Mucosa of rectum (tissue), 2 donors: ENCODE results near the gene SLC15A3.

ENCODE experiments used
- H3K27ac ChIP-seq, 2 donors: one replicate each; pipeline ENCODE4 v1.7.0; 2013; ENCODE audit warnings: inconsistent platforms in 2 of 2, low read depth in 2 of 2, low read length in 2 of 2
- H3K27me3 ChIP-seq, 2 donors: one replicate each; pipeline ENCODE4 v1.7.0; 2013; ENCODE audit warnings: low read length in 2 of 2; ENCODE audit not compliant: control insufficient read depth in 2 of 2, insufficient read depth in 2 of 2
- H3K36me3 ChIP-seq, 2 donors: one replicate each; pipeline ENCODE4 v1.7.0; 2013; ENCODE audit warnings: low read length in 2 of 2; ENCODE audit not compliant: control insufficient read depth in 2 of 2, insufficient read depth in 2 of 2
- H3K4me1 ChIP-seq, 2 donors: one replicate each; pipeline ENCODE4 v1.7.0; 2013; ENCODE audit warnings: low read length in 2 of 2, mild to moderate bottlenecking in 1 of 2; ENCODE audit not compliant: control insufficient read depth in 2 of 2, insufficient read depth in 2 of 2
- H3K4me3 ChIP-seq, 2 donors: one replicate each; pipeline ENCODE4 v1.7.0; 2013; ENCODE audit warnings: low read length in 2 of 2
- H3K9ac ChIP-seq, 2 donors: one replicate each; pipeline ENCODE4 v1.7.0; 2013; ENCODE audit warnings: low read length in 2 of 2, low read depth in 1 of 2, mild to moderate bottlenecking in 1 of 2
- H3K9me3 ChIP-seq, 2 donors: one replicate each; pipeline ENCODE4 v1.7.0; 2013; ENCODE audit warnings: low read length in 2 of 2; ENCODE audit not compliant: control insufficient read depth in 2 of 2
- donor health status: healthy.
- donor health status: Normal muscosa, but diverticular disease.

SLC15A3 gene

DNA sequence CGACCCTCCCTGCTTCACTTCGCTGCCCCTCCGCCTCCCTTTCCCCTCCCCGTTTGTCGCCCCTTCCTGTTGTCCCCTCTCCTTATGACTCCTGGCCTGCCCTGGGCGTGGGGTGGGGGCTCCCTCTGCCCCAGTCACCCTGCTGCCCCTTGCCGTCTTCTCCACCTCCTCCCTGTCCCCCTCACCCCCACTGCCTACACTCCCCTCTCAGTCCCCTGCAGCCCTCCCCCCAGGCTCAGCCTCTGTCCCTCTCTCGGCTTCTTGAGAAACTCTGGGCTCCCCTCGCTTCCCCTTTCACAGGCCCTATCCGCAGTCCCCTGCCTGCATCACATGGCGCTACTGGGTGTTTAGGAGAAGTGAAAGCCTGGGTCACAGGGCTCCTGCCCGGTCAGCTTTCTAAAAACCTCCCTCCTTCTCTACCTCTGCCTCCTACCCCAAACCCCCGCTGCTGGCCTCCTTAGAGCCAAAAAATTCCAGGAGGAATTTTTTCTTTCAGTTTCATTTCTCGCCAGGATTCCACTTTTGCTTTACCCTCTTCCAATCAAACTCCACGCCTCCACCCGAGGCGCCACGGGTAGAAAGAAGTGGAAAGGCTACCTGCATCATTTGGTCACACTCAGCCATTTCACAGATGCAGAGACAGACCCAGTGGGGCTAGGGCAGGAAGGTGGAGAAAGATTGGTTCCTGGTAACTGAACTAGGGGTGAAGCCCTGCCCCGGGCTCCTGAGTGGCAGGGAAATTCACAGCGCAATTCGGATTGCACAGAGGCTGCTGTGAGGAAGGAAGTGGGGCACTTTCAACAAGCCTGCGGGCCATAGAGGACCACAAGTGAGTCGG, at the start of gene SLC15A3:
SLC15A3 (minus strand) TSS at position 273 of the 838 bp plus-strand sequence. CDS start 625 bp downstream, outside the sequence.
- no peaks in the 10 kb centered on the region for H3K36me3 ChIP-seq
- H3K4me3 ChIP-seq: peak within 1 kb of the TSS; percentile 68 to 79
- H3K27ac ChIP-seq: peak within 1 kb of the TSS; percentile 71 to 82
- peak within 1 kb of the TSS; percentile 61 to 68 for H3K9ac ChIP-seq
- peaks cover 0 to 6% of the 10 kb centered on the region in 2 donors for H3K4me1 ChIP-seq
- H3K9me3 ChIP-seq: no peaks in the 10 kb centered on the region
- no peaks in the 10 kb centered on the region for H3K27me3 ChIP-seq

- no peaks in the 10 kb centered on the region for H3K27me3 ChIP-seq
- no peak overlapping the region for H3K27ac ChIP-seq
- no peak overlapping the region for H3K4me3 ChIP-seq
- no peaks in the 10 kb centered on the region for H3K9me3 ChIP-seq
- no peak overlapping the region for H3K9ac ChIP-seq
- no peaks in the 10 kb centered on the region for H3K36me3 ChIP-seq
- peaks cover 13 to 17% of the 10 kb centered on the region in 2 donors for H3K4me1 ChIP-seq
Measured at GRCh38 chr11:61000426-61000825, 48.5 kb upstream of the SLC15A3 start.

DNA sequence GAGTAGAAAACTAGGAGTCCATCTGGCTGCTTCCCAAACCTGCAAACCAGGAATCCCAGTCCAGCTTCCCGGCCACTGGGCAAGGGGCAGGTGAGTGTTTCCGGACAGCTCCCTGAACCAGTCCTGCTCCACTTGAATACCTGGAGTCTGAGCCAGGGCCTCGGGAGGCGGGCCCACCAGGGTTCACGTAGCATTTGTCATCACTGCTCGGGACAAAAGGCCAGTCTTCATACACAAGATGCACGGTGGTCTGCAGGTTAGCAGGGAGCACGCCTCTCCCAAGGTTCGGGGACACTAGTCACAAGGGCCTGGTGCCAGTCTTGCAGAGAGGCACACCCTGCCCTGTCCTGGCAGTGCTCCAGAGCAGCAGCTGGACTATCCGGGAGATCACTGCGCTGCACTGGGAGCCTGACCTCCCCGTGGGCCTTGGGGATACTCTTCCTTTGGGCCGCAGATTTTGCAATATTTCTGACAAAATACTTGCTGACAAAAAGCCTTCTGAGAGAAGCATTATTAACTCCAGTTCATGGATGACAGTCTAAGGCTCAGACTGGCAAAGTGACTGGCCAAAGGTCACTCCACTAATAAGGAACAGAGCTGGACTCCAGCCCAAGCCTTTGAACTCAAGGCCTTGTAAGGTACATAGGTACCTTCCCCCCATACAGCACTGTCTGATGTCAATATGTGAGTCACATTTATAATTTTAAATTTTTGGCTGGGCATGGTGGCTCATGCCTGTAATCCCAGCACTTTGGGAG, 44.6 kb upstream of the SLC15A3 start:
- Histone ChIP-seq H3K9ac (no peak overlapping the region), H3K9me3 (no peaks in the 10 kb centered on the region), H3K27ac (peak overlapping the region in 1 of 2 donors; percentile 5), H3K36me3 (no peaks in the 10 kb centered on the region), H3K4me3 (peak overlapping the region in 1 of 2 donors; percentile 7), H3K4me1 (peaks cover 10 to 11% of the 10 kb centered on the region in 2 donors), H3K27me3 (no peaks in the 10 kb centered on the region)

GRCh38 chr11:60995798-60996197, 43.8 kb upstream of the SLC15A3 start:
- no peaks in the 10 kb centered on the region for H3K27me3 ChIP-seq

DNA sequence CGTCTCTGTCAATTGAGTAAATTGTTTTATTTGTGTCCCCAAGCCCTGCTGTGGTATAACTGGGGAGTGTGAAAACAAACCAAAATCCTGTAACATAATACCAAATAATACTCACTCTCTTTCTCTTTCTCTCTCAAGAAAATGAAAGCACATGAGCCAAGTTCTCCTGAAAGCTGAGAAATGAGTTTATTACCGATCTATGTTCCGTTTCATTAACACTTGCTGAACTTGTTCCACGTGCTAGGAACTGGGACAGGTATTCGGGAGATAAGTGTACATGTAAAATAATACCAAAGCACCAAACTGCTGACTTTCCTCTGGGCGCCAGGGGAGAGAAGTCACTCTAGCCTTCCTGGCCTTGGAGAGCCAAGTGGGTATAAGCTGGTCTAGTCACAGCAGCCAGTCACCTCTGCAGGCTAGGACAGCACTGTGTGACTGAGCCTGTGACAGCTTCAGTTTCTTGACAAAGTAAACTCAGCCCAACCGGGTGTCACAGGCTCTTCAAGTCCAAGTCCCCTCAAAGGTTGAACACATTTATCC, 42.6 kb upstream of the SLC15A3 start:
- Histone ChIP-seq H3K4me1 (peaks cover 10 to 11% of the 10 kb centered on the region in 2 donors), H3K27ac (no peak overlapping the region), H3K27me3 (no peaks in the 10 kb centered on the region), H3K36me3 (no peaks in the 10 kb centered on the region), H3K4me3 (no peak overlapping the region), H3K9ac (no peak overlapping the region), H3K9me3 (no peaks in the 10 kb centered on the region)

More at GRCh38 chr11:60995798-60996197, 43.8 kb upstream of the SLC15A3 start:
- no peak overlapping the region for H3K27ac ChIP-seq
- H3K9me3 ChIP-seq: no peaks in the 10 kb centered on the region
- H3K9ac ChIP-seq: no peak overlapping the region
- peaks cover 10 to 11% of the 10 kb centered on the region in 2 donors for H3K4me1 ChIP-seq
- H3K36me3 ChIP-seq: no peaks in the 10 kb centered on the region
- H3K4me3 ChIP-seq: no peak overlapping the region

DNA sequence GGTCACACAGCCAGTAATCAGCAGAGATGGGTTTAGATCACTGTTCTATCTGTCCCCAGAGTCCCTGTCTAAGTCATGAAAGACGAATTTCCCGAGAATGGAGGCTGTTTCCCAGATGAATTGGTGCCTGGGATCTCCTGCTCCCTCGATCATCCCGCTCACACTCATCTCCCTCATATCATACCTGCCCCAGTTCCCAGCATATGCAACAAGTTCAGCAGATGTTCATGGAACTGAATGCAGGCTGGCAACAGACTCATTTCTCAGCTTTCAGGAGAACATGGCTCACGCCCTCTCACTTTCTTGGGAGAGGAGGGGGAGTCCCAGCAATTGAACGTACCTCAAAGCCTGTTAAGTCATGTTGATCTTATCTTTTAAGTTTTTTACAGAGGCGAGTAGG, 41.6 kb upstream of the SLC15A3 start:
- H3K27me3 ChIP-seq: no peaks in the 10 kb centered on the region
- no peaks in the 10 kb centered on the region for H3K36me3 ChIP-seq
- H3K9me3 ChIP-seq: no peaks in the 10 kb centered on the region
- H3K4me1 ChIP-seq: peaks cover 10 to 11% of the 10 kb centered on the region in 2 donors
- H3K27ac ChIP-seq: no peak overlapping the region
- H3K9ac ChIP-seq: no peak overlapping the region
- no peak overlapping the region for H3K4me3 ChIP-seq

GRCh38 chr11:60992842-60993409, 41.0 kb upstream of the SLC15A3 start:
- Histone ChIP-seq H3K4me3 (no peak overlapping the region), H3K9me3 (no peaks in the 10 kb centered on the region), H3K27ac (no peak overlapping the region), H3K9ac (no peak overlapping the region), H3K27me3 (no peaks in the 10 kb centered on the region), H3K36me3 (no peaks in the 10 kb centered on the region), H3K4me1 (peaks cover 10 to 11% of the 10 kb centered on the region in 2 donors)

- peaks cover 5 to 7% of the 10 kb centered on the region in 2 donors for H3K4me1 ChIP-seq
- no peak overlapping the region for H3K27ac ChIP-seq
- H3K9ac ChIP-seq: no peak overlapping the region
- no peak overlapping the region for H3K4me3 ChIP-seq
- H3K27me3 ChIP-seq: no peaks in the 10 kb centered on the region
- H3K9me3 ChIP-seq: no peaks in the 10 kb centered on the region
- no peaks in the 10 kb centered on the region for H3K36me3 ChIP-seq
Measured at GRCh38 chr11:60991457-60991856, 39.5 kb upstream of the SLC15A3 start.

- no peak overlapping the region for H3K27ac ChIP-seq
- H3K4me3 ChIP-seq: no peak overlapping the region
- no peaks in the 10 kb centered on the region for H3K27me3 ChIP-seq
- H3K4me1 ChIP-seq: no peaks in the 10 kb centered on the region
- no peaks in the 10 kb centered on the region for H3K9me3 ChIP-seq
- H3K9ac ChIP-seq: no peak overlapping the region
- H3K36me3 ChIP-seq: no peaks in the 10 kb centered on the region
Measured at GRCh38 chr11:60989093-60989650, 37.2 kb upstream of the SLC15A3 start.
